G401 (cell line): ENCODE data around the gene KANK2. TPM values are rescaled to one million over a fixed set of nuclear protein-coding genes. Genes with fewer than 3 reads are reported as not detected.
"Not testable (repeated sequence)": the region's sequence is repeated elsewhere in the genome, so short reads cannot be mapped to it uniquely, and the experiment has no call there.

ENCODE experiments used
- DNase-seq: peaks from one replicate; pipeline ENCODE4 v3.0.0-alpha.2; 2015; ENCODE audit warnings: low spot score
- in situ Hi-C: cut with HindIII; loops from 2 replicates; pipeline ENCODE4 v1.10.0; 2016; ENCODE audit warnings: low sequenced_read_pairs, mixed read lengths
- total RNA-seq: library from RNA; depleted of rRNA; stranded (reverse); fragments of >200 nt; shearing (Covaris generic); gene quantifications from 2 replicates; pipeline ENCODE4 v1.2.3, GENCODE V29; 2014

The KANK2 gene
- total RNA-seq, 1 experiment from 2014 or later = 122 TPM

DNA sequence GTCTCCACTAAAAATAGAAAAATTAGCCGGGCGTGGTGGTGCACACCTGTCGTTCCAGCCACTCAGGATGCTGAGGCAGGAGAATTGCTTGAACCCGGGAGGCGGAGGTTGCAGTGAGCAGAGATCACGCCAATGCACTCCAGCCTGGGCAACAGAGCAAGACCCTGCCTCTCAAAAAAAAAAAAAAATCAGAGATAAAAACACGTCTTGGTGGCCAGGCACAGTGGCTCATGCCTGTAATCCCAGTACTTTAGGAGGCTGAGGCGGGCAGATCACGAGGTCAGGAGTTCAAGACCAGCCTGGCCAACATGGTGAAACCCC is 18.2 kb downstream of the KANK2 start:
- in situ Hi-C loops, DNase-seq: not testable (repeated sequence)

DNA sequence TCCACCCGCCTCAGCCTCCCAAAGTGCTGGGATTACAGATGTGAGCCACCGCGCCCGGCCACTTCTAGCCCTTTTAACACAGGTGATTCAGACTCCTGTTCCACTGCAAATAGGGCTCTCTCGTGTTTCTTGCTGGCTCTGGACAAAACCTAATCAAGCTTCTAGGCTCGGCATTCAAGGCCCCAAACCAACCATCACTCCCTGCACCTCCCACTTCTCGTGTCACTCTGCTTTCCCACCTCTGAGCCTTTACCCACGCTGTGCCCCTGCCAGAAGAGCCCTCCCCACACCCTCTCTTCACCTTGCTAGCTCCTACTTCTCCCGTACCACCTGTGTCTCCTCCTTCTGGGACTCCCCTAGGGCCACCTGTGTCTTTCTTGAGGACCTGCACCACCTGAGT is 19.8 kb downstream of the KANK2 start:
- no peak for DNase-seq
- in situ Hi-C loops = no loop called here

DNA sequence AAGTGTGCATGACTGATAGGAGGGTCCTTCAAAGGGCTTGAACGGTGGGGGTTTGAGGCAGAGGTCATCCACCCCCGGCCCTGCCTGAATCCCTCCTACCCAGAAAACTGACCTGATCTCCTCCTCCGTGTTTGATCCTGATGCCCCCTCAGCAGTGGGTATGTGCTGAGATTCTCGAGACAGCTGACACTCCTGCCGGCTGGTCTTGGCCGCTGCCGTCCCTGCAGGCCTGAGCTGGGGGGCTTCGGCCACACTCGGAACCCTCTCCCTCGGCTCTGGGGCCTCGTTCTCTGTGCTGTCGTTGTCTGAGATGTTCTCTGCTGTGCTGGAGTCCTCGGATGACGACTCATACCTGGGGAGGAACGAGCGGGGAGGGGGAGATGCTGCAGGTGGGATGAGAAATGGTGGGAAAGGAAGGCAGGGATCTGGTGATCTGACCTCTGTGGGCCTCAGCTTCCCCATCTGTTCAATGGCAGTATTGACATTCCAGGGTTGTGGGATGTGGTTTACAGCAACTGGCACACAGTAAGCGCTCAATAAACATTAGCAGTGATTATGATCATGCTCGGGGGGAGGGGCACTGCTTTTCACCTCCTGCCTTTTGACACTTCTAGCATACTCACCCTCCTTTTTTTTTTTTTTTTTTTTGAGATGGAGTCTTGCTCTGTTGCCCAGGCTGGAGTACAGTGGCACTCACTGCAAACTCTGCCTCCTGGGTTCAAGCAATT is 20.7 kb downstream of the KANK2 start:
- no peak for DNase-seq
- in situ Hi-C loops = no loop called here

DNA sequence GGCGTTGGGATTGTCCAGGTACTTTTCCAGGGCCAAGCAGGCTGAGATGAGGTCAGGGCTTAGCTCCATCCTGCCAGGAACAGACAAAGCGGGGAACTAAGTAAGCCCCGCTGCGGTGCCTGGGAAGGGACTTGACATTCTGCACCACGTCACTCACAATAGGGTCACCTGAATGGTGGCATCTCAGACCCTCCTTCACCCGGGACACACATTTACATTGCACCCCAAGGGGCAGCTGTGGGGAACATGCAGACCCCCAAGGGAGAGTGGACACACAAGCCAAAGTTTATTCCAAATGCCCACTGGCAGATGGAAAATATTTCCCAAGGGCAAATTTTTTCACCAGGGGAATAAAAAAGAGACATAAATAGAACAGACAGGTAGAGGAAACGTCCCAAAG is 21.4 kb downstream of the KANK2 start:
- in situ Hi-C loops = no loop called here
- DNase-seq = no peak

DNA sequence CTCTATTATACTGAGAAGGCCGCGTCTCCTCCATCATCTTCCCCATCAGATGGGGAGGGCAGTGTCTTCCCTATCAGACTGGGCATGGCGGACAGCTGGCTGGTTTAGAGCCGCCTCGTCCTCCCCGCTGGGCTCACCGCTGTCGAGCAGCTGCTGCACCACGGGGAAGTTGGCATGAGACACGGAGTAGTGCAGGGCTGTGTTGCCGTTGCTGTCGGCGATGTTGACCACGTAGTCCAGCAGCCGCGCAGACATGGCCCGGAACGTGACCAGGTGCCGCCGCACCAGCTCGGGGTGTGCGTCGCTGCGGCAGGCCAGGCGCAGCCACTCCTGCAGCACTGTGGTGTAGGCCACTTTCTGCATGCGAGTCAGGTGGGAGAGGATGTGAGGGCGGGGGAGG is 23.0 kb downstream of the KANK2 start:
- in situ Hi-C loops = no loop called here
- DNase-seq = no peak

DNA sequence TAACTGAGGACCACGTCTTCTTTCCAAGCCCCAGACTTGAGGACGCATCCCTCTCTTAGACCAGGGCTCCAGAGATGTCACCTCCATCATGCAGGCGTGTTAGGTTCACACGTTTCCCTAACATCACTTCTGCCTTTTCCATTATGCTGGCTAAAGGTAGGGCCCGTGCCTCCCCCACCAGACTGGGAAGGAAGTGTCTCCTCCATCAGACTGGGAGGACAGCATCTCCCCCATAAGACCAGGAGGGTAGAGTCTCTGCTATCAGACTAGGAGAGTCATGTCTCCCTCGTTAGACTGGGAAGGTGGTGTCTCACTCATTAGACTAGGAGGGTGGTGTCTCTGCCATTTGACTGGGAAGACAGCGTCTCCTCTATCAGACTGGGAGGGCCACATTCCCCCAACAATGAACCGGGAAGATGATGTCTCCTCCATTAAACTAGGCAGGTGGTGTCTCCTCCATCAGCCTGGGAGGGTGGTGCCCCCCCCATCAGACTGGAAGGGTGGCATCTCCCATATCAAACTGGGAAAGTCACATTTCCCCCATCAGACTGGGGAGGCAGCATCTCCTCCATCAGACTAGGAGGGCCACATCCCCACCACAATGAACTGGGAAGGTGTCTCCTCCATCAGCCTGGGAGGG is 23.7 kb downstream of the KANK2 start:
- no peak for DNase-seq

DNA sequence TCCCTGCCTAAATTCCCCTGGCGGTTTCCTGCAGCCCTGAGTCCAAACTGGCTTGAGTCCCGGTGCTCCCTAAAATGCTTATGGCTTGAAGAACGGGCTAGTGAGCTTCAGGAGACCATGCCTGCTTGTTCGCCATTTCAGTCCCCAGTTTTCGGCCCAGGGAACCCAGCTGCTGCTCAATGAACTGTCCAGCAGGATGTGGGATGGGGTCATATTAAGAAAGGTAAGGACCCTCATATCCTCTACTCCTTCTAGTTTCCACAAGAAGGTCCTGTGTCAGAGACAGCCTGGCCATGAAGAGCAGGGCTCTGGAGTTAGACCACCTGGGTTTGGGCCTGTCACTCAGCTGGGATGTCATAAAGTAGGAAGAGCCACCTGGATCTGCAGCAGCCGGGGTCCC is 24.8 kb downstream of the KANK2 start:
- no peak for DNase-seq

More for the DNA sequence above, 23.7 kb downstream of the KANK2 start:
- in situ Hi-C loops = no loop called here

DNA sequence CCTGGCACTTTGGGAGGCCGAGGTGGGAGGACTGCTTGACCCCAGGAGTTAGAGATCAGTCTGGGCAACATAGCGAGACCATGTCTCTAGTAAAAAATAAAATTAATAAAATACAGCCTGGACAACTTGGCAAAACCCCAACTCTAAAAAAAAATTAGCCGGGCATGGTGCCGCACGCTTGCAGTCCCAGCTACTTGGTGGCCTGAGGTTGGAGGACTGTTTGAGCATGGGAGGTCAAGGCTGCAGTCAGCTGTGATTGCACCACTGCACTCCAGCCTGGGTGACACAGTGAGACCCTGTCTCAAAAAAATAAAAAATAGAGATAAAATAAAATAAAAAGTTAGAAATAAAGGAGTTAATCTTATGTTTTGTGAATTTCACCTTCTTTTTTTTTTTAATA is 26.2 kb downstream of the KANK2 start:
- no peak for DNase-seq
- in situ Hi-C loops = no loop called here

More for the DNA sequence above, 24.8 kb downstream of the KANK2 start:
- in situ Hi-C loops = no loop called here

DNA sequence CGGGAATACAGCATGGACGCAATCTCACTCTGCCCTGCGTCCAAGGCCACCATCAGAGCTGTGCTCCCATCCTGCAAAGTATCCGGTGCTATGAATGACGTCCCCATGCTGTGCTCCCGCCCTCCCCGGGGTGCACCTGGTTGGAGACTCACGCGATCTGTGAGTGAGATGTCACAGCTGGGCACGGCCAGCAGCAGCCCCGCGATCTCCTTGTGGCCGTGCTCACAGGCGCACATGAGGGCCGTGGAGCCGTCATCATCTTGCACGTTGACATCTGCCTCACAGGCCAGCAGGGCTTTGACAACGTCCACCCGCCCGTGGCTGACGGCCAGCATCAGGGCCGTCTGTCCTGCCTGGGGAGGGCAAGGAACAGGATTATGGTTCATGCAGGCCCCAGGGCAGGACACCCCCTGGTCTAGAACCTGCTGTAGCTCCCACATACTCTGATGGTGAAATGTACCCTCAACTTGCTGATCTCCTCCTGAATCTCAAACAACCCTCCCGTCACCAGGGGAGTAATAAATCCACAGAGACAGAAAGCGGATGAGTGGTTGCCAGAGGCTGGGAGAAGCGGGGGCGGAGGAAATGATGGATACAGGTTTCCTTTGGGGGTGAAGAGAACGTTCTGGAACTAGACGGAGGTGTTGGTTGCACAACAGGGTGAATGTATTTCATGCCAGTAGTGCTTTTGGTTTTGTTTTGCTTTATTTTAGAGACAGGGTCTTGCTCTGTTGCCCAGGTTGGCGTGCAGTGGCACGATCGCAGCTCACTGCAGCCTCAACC is 27.3 kb downstream of the KANK2 start:
- in situ Hi-C loops = no loop called here

DNA sequence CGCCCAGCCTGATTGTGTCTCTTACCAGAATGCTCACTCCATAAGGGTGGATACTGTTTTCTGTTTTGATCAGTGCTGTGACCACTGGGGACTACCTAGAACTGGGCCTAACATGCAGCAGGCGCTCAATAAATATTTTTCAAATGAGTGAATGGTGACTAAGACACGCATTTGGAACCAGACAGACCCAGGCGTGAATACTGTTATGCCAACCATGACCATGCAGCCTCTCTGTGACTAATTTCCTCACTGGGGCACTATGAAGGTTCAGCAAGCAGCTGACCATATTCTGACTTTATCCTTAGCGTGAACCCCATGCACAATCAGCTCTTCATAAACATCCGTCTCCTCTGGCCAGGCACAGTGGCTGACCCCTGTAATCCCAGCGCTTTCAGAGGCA is 28.8 kb downstream of the KANK2 start:
- in situ Hi-C loops = no loop called here
- DNase-seq = no peak

More for the DNA sequence above, 27.3 kb downstream of the KANK2 start:
- no peak for DNase-seq

DNA sequence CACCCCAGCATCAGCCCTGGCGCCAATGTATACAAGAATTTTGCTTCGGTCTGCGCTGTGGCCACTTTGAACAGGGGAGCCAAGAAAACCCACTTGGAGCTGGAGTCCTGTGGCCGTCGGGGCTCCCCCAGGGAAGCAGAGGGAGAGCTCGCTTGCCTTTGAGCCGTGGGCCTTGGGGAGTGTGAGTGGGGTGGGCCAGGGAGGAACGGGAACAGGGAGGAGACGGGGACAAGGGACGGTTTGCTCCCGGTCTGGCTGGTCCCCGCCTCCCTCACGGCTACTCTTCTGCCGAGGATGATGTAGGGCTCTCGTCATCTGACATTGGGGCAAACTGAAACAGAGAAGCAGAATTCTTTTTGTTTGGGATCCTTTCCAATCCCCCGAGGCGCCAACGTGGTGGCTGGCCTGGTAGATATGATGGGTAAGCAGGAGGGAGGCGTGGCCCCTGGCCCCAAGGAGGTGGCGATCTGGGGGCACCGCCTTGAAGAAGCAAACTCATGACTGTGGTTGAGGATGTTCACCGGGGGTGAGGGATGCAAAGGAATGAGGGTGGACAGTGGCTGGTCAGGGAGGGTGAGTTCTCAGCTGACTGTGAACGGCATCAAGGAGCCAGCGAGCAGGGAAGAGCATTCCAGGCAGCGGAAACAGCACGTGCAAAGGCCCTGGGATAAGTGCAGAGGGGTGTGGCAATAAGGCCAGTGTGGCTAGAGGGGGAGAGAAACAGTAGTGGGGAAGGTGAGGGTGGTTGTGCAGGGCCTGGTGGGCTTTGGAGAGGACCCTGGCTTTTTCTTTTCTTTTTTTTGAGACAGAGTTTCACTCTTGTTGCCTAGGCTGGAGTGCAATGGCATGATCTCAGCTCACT is 30.8 kb downstream of the KANK2 start:
- no peak for DNase-seq
- in situ Hi-C loops = no loop called here

DNA sequence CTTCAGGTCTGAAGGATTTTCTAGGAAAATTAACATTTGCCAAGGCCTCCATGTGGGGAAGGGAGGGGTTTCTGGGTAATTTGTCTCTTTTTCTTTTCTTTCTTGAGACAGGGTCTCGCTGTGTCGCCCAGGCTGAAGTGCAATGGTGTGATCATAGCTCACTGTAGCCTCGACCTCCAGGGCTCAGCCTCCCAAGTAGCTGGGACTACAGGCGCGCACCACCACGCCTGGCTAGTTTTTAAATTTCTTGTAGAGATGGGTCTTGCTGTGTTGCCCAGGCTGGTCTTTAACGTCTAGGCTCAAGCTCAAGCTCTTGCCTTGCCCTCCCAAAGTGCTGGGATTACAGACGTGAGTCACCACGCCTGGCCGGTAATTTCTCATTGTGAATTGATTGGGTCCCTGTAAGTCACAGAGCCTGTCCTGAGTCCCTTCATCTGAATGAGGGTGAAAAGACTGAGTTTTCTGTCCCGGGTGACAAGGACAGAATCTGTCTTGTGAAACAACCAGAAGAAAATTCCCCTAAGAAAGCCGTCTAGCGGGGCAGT is 31.8 kb downstream of the KANK2 start:
- DNase-seq = no peak
- in situ Hi-C loops = no loop called here

DNA sequence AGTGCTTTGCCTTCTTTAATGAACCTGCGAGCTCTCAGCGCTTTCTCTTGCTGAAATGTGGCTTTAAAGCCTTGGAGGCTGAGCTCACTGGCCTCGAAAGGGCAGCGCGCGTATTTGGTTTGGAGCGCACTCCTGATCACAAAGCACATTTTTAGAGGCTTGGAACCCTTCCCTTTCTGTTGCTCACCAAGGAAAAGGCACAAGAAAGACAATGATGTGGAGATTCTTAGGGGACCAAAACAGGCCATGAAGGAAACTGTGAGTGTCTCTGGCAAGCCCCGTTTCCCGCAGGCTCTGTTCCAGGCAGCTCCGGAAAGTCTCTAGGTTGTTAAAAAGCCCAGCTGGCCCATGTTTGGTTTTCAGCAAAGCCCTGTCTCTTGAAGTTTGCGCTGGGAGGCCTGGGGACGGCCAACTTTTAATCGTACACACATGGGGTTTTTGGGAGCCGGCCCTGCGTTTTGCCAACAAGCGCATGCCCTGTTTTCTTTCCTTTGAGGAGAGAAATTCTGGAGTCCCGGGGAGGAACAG is 32.4 kb downstream of the KANK2 start:
- DNase-seq = peak; percentile 79
- in situ Hi-C loops = no loop called here

DNA sequence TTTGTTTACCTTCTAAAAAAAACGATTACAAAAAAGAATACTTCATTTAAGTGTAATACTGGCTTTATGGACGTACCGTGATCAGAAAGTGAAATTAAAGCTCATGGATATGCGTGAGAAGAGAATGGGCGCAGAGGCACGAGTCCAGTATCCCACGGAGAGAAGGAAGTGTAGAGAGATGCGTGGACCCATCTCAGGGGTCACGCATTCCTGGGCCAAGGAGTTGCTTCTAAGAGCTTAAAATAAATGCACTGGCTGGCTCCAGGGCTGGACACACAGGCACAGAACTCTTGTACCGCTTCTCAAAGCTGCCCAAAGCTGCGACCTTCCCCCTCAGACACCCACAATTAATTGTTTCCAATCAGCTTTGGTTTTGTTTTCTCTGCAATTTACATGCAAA is 33.0 kb downstream of the KANK2 start:
- in situ Hi-C loops = no loop called here

DNA sequence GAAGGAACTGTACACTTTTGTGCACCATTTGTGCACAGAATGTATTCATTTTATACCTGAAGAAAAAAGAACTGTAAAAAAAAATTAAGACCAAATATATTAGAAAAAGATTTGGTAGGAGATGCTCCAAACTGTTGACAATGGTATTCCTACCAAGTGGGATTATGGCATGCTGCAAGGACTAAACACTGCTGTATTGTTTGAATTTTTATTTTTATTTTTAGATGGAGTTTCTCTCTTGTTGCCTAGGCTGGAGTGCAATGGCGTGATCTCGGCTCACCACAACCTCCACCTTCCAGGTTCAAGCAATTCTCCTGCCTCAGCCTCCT is 36.9 kb downstream of the KANK2 start:
- DNase-seq, in situ Hi-C loops: not testable (repeated sequence)

More for the DNA sequence above, 33.0 kb downstream of the KANK2 start:
- no peak for DNase-seq

DNA sequence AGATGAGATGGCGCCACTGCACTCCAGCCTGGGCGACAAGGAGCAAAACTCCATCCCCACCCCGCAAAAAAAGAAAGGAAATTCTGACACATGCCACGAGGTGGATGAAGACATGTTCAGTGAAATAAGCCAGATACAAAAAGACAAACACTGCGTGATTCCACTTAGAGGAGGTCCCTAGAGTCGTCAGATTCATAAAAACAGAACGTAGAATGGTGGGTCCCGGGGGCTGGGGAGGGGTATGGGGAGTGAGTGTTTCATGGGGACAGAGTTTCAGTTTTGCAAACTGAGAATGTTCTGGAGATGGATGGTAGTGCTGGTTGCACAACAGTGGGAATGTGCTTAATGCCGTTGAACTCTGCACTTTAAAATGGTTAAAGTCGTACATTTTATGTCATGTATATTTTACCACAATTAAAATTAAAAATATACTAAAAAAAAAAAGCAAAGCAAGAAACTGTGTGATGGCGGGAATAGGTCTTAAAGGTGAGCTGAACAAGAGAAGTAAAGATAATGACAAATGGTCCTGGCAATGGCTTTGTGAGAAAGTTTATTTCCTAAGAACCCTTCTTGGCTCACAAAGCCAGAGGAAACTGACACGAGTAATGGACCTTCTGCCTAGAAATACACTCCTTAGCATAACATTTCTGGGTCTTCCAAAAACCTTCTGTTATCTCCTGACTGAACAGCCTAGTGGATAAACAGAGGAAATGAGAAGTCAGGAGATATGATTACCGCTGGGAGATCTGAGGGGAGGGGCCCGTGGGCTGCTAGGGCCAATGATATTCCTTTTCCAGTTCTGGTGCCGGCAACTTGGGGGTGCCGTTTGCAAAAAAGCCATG is 37.5 kb downstream of the KANK2 start:
- DNase-seq = no peak
- in situ Hi-C loops = no loop called here

DNA sequence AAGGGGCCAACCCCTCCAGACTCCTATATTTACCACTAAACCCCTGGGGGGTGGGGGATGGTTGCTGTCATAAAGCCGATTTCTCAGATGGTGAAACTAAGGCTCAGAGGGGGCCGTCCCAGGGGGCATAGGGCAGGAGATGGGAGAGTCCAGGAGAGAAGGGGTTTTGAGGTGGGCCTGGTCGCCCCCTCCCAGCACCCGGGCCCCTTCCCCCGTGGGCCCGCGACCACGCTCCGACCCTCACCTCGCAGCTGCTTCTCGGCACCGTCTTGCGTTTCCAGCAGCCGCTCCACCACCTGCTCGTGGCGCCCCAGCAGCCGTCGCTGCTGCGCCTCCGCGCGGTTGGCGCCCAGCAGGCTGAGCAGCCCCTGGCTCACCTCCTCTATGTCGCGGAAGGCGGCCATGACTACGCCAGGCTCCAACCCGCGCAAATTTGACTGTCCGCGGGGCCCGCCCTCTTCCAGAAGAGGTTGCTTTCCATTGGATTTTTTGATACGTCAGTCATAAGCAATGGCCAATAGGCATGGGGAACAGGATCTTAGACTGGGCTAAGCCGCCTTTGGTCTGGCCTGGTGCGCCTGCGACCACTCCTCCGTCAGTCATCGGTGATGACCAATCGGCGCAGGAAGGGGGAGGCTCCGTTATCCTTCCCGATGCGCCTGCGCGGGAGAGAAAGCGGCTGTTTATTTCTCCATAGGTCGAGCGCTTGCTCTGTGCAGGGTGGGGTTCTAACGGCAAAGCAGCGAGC is 41.8 kb downstream of the KANK2 start, which contains the start of gene SPC24:
TSS of gene SPC24 (minus strand) at position 410 of the 748 bp plus-strand sequence. CDS start at position 404, 6 bp downstream.
- in situ Hi-C loops = no loop called here

More for the DNA sequence above, 41.8 kb downstream of the KANK2 start, which contains the start of gene SPC24:
- DNase-seq = peak; percentile 100
